ENCODE measurements around the gene ERVFRD-1.

DNA sequence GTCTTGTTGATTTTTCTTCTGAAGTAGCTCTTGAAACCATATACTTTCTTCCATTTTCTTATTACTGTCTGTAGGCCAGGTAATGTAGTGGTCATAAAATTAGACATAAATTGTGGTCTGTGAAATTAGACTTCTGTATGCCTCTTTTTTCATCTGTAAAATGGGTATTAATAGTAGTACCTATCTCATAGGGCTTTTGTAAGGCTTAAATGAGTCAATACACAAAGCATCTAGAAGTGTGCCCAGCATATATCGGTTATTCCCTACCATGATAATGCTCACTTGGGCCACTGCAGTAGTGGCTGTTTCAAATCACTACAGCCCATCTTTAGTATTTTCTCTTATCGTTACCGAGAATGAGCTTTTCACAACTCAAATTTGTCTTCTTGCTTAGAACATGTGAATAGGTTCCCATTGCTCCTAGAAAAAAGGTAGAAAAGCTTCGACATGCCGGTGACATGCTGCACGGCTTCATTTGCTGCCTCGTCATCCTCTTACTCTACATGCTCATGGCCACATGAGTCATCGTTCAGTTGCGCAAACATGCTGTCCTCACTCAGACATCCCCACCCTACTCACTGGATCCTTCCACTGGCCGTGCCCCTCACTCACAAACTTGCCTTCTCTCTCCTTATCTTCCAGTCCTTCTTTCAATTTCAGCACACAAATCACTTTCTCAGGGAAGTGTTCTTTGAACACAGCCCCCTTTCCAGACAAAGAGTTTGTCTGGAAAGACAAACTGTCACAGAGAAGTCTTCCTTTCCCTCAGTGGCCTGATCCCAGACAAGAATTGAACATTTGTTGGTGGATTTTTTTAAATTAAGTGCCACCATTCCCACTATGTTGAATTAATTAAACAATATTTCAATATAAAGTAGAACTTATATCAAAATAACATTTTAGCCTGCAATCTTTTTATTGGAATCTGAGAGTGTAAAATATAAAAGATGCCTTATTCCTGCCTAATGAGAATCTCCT lies 32.2 kb upstream of the ERVFRD-1 start:
- TF ChIP-seq, protein P1, sequence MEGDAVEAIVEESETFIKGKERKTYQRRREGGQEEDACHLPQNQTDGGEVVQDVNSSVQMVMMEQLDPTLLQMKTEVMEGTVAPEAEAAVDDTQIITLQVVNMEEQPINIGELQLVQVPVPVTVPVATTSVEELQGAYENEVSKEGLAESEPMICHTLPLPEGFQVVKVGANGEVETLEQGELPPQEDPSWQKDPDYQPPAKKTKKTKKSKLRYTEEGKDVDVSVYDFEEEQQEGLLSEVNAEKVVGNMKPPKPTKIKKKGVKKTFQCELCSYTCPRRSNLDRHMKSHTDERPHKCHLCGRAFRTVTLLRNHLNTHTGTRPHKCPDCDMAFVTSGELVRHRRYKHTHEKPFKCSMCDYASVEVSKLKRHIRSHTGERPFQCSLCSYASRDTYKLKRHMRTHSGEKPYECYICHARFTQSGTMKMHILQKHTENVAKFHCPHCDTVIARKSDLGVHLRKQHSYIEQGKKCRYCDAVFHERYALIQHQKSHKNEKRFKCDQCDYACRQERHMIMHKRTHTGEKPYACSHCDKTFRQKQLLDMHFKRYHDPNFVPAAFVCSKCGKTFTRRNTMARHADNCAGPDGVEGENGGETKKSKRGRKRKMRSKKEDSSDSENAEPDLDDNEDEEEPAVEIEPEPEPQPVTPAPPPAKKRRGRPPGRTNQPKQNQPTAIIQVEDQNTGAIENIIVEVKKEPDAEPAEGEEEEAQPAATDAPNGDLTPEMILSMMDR (tag by site-specific recombination; IDR thresholded peaks at IDR 0.05): no peak
- no peak for TF ChIP-seq ZNF433 (tag by site-specific recombination; IDR thresholded peaks at IDR 0.05; ENCODE audit: low read depth)
- TF ChIP-seq, protein P2, sequence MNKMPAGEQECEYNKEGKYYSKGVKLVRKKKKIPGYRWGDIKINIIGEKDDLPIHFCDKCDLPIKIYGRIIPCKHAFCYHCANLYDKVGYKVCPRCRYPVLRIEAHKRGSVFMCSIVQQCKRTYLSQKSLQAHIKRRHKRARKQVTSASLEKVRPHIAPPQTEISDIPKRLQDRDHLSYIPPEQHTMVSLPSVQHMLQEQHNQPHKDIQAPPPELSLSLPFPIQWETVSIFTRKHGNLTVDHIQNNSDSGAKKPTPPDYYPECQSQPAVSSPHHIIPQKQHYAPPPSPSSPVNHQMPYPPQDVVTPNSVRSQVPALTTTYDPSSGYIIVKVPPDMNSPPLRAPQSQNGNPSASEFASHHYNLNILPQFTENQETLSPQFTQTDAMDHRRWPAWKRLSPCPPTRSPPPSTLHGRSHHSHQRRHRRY (tag by site-specific recombination; IDR thresholded peaks at IDR 0.05): no peak
- TF ChIP-seq, protein P3, sequence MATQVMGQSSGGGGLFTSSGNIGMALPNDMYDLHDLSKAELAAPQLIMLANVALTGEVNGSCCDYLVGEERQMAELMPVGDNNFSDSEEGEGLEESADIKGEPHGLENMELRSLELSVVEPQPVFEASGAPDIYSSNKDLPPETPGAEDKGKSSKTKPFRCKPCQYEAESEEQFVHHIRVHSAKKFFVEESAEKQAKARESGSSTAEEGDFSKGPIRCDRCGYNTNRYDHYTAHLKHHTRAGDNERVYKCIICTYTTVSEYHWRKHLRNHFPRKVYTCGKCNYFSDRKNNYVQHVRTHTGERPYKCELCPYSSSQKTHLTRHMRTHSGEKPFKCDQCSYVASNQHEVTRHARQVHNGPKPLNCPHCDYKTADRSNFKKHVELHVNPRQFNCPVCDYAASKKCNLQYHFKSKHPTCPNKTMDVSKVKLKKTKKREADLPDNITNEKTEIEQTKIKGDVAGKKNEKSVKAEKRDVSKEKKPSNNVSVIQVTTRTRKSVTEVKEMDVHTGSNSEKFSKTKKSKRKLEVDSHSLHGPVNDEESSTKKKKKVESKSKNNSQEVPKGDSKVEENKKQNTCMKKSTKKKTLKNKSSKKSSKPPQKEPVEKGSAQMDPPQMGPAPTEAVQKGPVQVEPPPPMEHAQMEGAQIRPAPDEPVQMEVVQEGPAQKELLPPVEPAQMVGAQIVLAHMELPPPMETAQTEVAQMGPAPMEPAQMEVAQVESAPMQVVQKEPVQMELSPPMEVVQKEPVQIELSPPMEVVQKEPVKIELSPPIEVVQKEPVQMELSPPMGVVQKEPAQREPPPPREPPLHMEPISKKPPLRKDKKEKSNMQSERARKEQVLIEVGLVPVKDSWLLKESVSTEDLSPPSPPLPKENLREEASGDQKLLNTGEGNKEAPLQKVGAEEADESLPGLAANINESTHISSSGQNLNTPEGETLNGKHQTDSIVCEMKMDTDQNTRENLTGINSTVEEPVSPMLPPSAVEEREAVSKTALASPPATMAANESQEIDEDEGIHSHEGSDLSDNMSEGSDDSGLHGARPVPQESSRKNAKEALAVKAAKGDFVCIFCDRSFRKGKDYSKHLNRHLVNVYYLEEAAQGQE (tag by site-specific recombination; IDR thresholded peaks at IDR 0.05): no peak
- TF ChIP-seq ZNF777 (tag by site-specific recombination; IDR thresholded peaks at IDR 0.05; ENCODE audit: borderline replicate concordance): no peak
- TF ChIP-seq ZNF16 (tag by site-specific recombination; IDR thresholded peaks at IDR 0.05; ENCODE audit: low read depth): no peak
- TF ChIP-seq, protein P4, sequence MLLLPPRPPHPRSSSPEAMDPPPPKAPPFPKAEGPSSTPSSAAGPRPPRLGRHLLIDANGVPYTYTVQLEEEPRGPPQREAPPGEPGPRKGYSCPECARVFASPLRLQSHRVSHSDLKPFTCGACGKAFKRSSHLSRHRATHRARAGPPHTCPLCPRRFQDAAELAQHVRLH (tag by site-specific recombination; IDR thresholded peaks at IDR 0.05): no peak
